Right forelimb (tissue), 1 donor: Measurements from ENCODE around the gene TLE6.
"Not testable (repeated sequence)": the region's sequence is repeated elsewhere in the genome, so short reads cannot be mapped to it uniquely, and the experiment has no call there.

Experiments
- DNase-seq: peaks from one replicate; pipeline ENCODE4 v3.0.0-alpha.2; 2018

Gene TLE6

GRCh38 chr19:3004522-3004921 is 27.2 kb downstream of the TLE6 start:
- no peak for DNase-seq

GRCh38 chr19:3005345-3005744 is 28.0 kb downstream of the TLE6 start:
- no peak for DNase-seq

DNA sequence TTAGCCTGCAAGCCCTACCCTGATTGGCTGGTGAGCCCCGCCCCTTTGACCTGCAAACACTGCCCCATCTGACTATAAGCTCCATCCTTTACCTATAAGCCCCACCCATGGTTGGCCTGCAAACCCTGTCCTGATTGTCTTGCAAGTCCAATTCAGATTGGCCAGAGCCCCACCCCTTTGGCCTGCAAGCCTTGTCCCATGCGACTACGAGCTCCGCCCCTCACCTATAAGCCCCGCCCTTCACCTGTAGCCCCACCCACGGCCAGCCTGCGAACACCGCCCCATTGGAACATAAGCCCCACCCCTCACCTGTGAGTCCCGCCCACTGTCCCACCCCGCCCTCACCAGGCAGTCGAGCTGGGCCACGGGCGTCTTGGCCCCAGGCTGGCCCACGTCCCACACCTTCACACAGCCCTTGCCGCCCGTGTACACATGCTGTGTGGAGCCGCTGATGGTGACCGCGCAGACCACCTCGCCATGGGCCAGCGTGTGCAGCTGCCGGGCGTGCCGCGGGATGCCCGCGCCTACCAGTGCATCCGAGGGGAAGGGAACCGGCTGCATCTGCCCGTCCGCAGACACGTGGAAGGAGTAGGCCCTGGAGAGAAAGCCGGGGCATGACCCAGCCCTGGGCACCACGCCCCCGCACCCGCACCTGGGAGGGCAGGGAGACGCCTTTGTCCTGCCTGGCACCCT is 28.9 kb downstream of the TLE6 start:
- DNase-seq, result no peak

- no peak for DNase-seq
Measured at GRCh38 chr19:3007975-3008374, 30.6 kb downstream of the TLE6 start.

GRCh38 chr19:3008994-3009393 is 31.6 kb downstream of the TLE6 start:
- no peak for DNase-seq

- DNase-seq, result no peak
Measured at GRCh38 chr19:3010871-3011270, 33.5 kb downstream of the TLE6 start.

GRCh38 chr19:3012059-3012458 is 34.7 kb downstream of the TLE6 start:
- DNase-seq, result not testable (repeated sequence)

GRCh38 chr19:3012621-3013262 is 35.4 kb downstream of the TLE6 start:
- DNase-seq, result no peak

- DNase-seq, result no peak
Measured at GRCh38 chr19:3013263-3013725, 35.9 kb downstream of the TLE6 start.

DNA sequence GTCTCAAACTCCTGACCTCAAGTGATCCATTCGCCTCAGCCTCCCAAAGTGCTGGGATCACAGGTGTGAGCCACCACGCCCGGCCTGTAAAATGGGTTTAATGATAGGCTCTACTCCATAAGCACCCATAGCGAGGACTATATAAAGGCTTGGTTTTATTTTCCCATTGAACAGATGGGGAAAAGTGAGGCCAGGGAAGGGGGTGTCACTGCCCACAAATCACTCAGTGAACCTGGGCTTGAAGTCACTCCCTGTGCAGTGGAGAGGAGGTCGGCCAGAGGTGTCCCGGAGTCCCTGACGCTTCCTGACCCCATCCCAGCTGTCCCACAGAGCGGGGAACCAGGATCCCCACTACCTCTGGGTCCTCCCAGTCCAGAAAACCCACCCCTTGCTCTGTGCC is 36.8 kb downstream of the TLE6 start:
- DNase-seq, result no peak

GRCh38 chr19:3015126-3016057 is 38.0 kb downstream of the TLE6 start:
- no peak for DNase-seq

DNA sequence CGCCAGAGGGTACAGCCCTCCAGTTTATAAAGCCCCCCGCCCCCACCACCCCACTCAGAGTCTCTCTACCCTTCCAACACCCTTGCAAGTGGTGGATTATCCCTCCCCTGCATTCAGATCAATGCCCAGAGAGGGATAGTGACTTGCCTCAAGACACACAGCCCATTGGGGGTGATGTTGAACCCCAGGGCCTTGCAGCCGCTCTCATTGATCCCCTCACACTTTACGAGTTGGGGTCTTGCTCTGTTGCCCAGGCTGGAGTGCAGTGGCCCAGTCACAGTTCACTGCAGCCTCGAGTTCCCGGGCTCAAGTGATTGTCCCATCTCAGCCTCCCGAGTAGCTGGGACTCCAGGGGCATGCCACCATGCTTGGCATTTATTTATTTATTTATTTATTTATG is 40.6 kb downstream of the TLE6 start:
- DNase-seq, result no peak

DNA sequence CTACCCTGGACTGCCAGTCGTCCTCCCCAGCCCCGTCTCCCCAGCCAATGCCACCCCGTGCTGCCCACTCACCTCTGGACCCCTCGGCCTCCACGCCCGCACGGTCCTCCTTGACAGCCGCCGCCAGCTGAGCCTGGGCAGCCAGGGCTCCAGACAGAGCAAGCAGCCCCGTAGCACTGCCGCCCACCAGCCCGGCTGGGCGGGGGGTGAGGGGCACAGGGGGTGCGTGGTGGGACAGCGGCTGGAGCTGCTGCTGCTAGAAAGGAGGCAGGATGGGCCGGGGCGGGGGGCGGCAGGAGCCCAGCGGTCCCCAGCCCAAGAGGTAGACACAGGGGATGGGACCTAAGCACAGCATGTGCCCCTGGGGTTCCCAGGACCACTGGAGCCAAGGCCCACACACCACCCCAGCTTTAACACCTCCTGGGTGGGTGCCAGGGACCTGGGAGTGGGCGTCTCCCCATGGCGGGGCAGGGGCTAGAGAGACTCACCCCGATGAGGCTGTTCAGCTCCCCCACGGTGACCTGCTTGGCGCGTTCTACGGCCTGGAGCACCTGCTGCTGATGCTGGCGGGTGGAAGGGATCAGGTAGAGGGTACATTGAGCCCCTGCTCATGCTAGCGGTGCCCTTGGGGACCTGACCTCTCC is 42.0 kb downstream of the TLE6 start:
- no peak for DNase-seq

- DNase-seq, result no peak
Measured at GRCh38 chr19:3020321-3020960, 43.1 kb downstream of the TLE6 start.

DNA sequence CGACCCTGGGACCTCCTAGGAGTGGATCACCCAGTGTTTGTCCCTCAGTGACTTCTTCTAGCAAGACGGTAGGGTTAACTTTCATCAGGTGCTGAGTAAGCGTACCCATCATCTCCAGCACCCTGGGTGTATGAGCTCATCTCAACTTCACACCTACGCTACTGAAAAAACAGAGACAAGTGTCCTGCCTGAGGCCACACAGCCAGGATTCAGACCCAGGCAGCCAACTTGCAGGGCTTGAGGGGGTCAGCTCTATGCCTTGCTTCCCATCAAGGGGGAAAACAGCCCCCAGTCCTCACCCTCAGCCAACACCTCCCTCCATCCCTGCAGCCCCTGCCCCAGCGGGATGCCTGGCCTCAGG is 47.1 kb downstream of the TLE6 start:
- no peak for DNase-seq

DNA sequence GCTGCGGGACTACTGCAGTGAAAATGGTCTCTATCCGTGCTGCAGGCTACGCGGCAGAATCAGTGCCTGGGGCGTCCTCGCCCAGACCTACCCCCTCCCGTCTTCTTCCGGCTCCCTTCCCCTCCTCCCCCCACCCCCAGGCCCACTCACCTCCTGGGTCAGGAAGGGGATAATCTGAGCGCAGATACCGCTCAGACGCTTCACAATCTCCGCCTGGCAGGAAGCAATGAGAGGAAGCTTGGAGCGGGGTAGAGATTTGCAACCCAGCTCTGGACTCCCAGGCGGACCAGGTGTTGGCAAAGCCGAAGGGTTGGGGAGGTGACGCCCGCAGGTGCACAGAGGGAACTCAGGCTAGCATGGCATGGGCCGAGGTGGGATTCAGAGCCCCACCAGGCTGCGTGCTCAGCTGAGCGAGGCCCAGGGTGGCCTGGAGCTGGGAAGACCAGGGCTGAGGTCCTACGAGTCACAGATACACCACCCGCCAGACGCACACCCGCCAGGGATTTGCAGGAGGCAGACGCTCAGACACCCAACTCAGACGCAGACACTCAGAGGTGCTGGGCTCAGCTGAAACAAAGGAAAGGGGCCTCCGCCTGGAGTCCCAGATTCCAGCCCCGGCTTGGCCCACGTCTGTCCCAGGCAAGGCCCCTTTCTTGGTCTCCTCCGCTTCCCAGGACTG is 47.6 kb downstream of the TLE6 start:
- DNase-seq, result no peak

DNA sequence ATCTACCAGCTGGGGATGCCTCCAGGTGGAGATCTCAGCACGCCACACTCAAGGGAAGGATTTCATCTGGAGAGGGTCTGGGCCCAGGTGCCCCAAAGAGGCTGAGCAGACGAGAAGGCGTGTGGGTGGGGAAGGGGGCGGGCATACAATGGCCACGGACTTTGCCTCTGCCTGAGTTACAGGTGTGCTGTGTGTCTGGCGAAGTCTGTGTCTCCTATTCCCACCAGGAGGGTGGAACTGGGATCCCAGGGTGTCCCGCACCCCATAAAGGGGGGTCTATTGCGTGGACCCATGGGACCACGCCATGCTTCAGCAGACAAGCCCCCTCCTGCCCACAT is 48.2 kb downstream of the TLE6 start:
- DNase-seq, result no peak

DNA sequence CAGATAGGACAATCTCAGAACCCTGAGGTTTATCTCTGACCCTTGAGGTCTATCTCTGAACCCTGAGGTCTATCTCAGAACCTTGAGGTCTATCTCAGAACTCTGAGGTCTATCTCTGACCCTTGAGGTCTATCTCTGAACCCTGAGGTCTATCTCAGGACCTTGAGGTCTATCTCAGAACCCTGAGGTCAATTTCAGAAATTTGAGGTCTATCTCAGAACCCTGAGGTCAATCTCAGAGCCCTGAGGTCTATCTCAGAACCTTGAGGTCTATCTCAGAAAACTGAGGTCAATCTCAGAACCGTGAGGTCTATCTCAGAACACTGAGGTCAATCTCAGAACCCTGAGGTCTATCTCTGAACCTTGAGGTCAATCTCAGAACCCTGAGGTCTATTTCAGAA is 49.4 kb downstream of the TLE6 start:
- DNase-seq, result no peak

DNA sequence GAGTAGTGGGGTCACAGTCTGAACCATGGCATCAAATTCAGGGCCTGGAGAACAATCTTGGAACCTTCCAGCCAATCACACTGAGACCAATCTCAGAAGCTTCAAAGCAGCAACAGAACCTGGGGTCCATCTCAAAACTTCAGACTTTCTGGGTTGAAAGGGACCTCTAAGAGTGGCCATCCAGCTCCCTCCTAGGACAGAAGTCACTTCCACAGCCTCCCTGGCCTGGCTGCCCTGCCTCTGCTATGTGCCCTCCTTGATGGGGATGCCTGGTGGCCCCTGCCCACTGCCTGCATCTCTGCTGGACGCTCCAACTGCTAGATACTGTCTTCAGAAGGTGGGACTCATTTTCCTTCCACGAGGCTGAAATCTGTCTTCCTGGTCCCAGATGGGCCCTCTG is 49.9 kb downstream of the TLE6 start:
- DNase-seq, result no peak

GRCh38 chr19:3027981-3028304 is 50.6 kb downstream of the TLE6 start:
- DNase-seq, result no peak

- DNase-seq, result no peak
Measured at GRCh38 chr19:3028305-3029064, 51.1 kb downstream of the TLE6 start.
